ENCODE results near the gene GALC.

GALC gene

GRCh38 chr14:87898301-87898700 lies 94.7 kb downstream of the GALC start:
- H3K27ac ChIP-seq, result no peak overlapping the region
- TF ChIP-seq ZFX (IDR thresholded peaks at IDR 0.05), result no peak
- no peak for TF ChIP-seq CTCF (conservative IDR thresholded peaks at IDR 0.05)

GRCh38 chr14:87896393-87897380 lies 96.3 kb downstream of the GALC start:
- TF ChIP-seq CTCF (conservative IDR thresholded peaks at IDR 0.05) (peak; percentile 82), ZFX (IDR thresholded peaks at IDR 0.05) (no peak)

GRCh38 chr14:87894920-87895319 lies 98.1 kb downstream of the GALC start:
- TF ChIP-seq ZFX (IDR thresholded peaks at IDR 0.05) (no peak), CTCF (conservative IDR thresholded peaks at IDR 0.05) (no peak)
- no peak overlapping the region for H3K27ac ChIP-seq

More at GRCh38 chr14:87896393-87897380, 96.3 kb downstream of the GALC start:
- no peak overlapping the region for H3K27ac ChIP-seq

GRCh38 chr14:87892763-87893162 lies 100.2 kb downstream of the GALC start:
- no peak for TF ChIP-seq ZFX (IDR thresholded peaks at IDR 0.05)
- TF ChIP-seq CTCF (conservative IDR thresholded peaks at IDR 0.05), result no peak

GRCh38 chr14:87888136-87888999 lies 104.6 kb downstream of the GALC start:
- no peak for TF ChIP-seq ZFX (IDR thresholded peaks at IDR 0.05)
- TF ChIP-seq CTCF (conservative IDR thresholded peaks at IDR 0.05), result peak; percentile 85
- H3K27ac ChIP-seq, result no peak overlapping the region

More at GRCh38 chr14:87892763-87893162, 100.2 kb downstream of the GALC start:
- H3K27ac ChIP-seq, result no peak overlapping the region

GRCh38 chr14:87883750-87884149 lies 109.2 kb downstream of the GALC start:
- TF ChIP-seq ZFX (IDR thresholded peaks at IDR 0.05), result no peak
- no peak for TF ChIP-seq CTCF (conservative IDR thresholded peaks at IDR 0.05)
- no peak overlapping the region for H3K27ac ChIP-seq
